ENCODE data around the gene OSM. TPM values are rescaled to one million over a fixed set of nuclear protein-coding genes. Genes with fewer than 3 reads are reported as not detected.
"Not testable (repeated sequence)": the region's sequence is repeated elsewhere in the genome, so short reads cannot be mapped to it uniquely, and the experiment has no call there.

OSM gene
- total RNA-seq, 1 donor from 2014 or later, result 246 TPM

- intact Hi-C loops (cut with micrococcal nuclease), result no loop called here
Measured at GRCh38 chr22:30230787-30231461, 35.7 kb downstream of the OSM start.

GRCh38 chr22:30230330-30230729, 36.3 kb downstream of the OSM start:
- intact Hi-C loops (cut with micrococcal nuclease), result no loop called here

GRCh38 chr22:30228509-30229359, 37.9 kb downstream of the OSM start:
- intact Hi-C loops (cut with micrococcal nuclease), result no loop called here

GRCh38 chr22:30227438-30228228, 39.0 kb downstream of the OSM start:
- intact Hi-C loops (cut with micrococcal nuclease), result no loop called here

- intact Hi-C loops (cut with micrococcal nuclease), result no loop called here
Measured at GRCh38 chr22:30226192-30226832, 40.3 kb downstream of the OSM start.

GRCh38 chr22:30225220-30225927, 41.3 kb downstream of the OSM start:
- intact Hi-C loops (cut with micrococcal nuclease), result no loop called here

- intact Hi-C loops (cut with micrococcal nuclease), result loop anchor here (5.0 kb wide), 1 partner anchor 37 kb away; no protein-coding TSS in a partner anchor
Measured at GRCh38 chr22:30224161-30224857, 42.3 kb downstream of the OSM start.

- intact Hi-C loops (cut with micrococcal nuclease), result loop anchor here (5.0 kb wide), 1 partner anchor 36 kb away; no protein-coding TSS in a partner anchor
Measured at GRCh38 chr22:30223303-30223702, 43.3 kb downstream of the OSM start.

GRCh38 chr22:30222321-30222720, 44.3 kb downstream of the OSM start:
- intact Hi-C loops (cut with micrococcal nuclease), result loop anchor here (5.0 kb wide), 1 partner anchor 35 kb away; no protein-coding TSS in a partner anchor

GRCh38 chr22:30221121-30221992, 45.3 kb downstream of the OSM start:
- intact Hi-C loops (cut with micrococcal nuclease), result loop anchor here (5.0 kb wide), 1 partner anchor 34 kb away; no protein-coding TSS in a partner anchor

GRCh38 chr22:30220338-30221012, 46.2 kb downstream of the OSM start:
- intact Hi-C loops (cut with micrococcal nuclease), result loop anchor here (5.0 kb wide), 1 partner anchor 33 kb away; no protein-coding TSS in a partner anchor

- intact Hi-C loops (cut with micrococcal nuclease), result loop anchor here (5.0 kb wide), 1 partner anchor 32 kb away; no protein-coding TSS in a partner anchor
Measured at GRCh38 chr22:30219668-30220278, 46.9 kb downstream of the OSM start.

- intact Hi-C loops (cut with micrococcal nuclease), result no loop called here
Measured at GRCh38 chr22:30219049-30219654, 47.5 kb downstream of the OSM start.

- intact Hi-C loops (cut with micrococcal nuclease), result no loop called here
Measured at GRCh38 chr22:30217698-30218560, 48.7 kb downstream of the OSM start.

- intact Hi-C loops (cut with micrococcal nuclease), result no loop called here
Measured at GRCh38 chr22:30216710-30217109, 49.9 kb downstream of the OSM start.

GRCh38 chr22:30216272-30216671, 50.4 kb downstream of the OSM start:
- intact Hi-C loops (cut with micrococcal nuclease), result not testable (repeated sequence)
